ENCODE results near the gene LLGL2. TPM values are rescaled to one million over a fixed set of nuclear protein-coding genes. Genes with fewer than 3 reads are reported as not detected.
"Not testable (repeated sequence)": the region's sequence is repeated elsewhere in the genome, so short reads cannot be mapped to it uniquely, and the experiment has no call there.

The LLGL2 gene
- total RNA-seq, 2 donors from 2014 or later, result 113 to 251 TPM

DNA sequence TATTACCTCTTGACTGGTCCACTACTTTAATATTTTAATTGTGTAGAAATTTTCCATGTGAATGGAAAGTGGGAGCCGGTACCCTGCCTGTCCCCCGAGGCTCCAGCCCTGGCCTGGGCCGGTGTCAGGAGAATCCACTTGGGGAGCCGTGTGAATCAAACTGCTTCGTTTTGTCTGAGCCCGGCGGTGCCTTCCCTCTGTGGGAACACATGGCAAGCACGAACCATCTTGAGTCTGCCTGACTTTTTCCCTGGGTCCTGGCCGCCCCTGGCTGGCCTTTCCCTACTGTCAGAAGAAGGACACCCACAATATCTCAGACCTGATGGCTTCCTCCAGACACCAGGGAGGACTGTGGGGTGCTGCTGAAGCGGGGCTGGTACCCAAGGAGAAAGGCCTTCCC lies 49.7 kb downstream of the LLGL2 start:
- Histone ChIP-seq H3K4me1 (peaks cover 21% of the 10 kb centered on the region), H3K36me3 (replicated peaks in 1 of 2; ENCODE audit: insufficient read depth in 1 of 2, low read depth in 2 of 2) (peaks cover 14 to 15% of the 10 kb centered on the region in 2 donors), H3K9me3 (no peaks in the 10 kb centered on the region), H3K4me3 (no peak overlapping the region), H3K27ac (no peak overlapping the region), H3K27me3 (no peaks in the 10 kb centered on the region)
- intact Hi-C loops (cut with DNase I), result no loop called here
- DNase-seq (no peak), ATAC-seq (no peak)
- 79 to 92% methylated on average over 10 of the region's 10 CpGs for WGBS, 2 donors
- TF ChIP-seq, protein P1, sequence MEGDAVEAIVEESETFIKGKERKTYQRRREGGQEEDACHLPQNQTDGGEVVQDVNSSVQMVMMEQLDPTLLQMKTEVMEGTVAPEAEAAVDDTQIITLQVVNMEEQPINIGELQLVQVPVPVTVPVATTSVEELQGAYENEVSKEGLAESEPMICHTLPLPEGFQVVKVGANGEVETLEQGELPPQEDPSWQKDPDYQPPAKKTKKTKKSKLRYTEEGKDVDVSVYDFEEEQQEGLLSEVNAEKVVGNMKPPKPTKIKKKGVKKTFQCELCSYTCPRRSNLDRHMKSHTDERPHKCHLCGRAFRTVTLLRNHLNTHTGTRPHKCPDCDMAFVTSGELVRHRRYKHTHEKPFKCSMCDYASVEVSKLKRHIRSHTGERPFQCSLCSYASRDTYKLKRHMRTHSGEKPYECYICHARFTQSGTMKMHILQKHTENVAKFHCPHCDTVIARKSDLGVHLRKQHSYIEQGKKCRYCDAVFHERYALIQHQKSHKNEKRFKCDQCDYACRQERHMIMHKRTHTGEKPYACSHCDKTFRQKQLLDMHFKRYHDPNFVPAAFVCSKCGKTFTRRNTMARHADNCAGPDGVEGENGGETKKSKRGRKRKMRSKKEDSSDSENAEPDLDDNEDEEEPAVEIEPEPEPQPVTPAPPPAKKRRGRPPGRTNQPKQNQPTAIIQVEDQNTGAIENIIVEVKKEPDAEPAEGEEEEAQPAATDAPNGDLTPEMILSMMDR (IDR thresholded peaks at IDR 0.05), result no peak
- TF ChIP-seq POLR2A (IDR thresholded peaks at IDR 0.05), result no peak

DNA sequence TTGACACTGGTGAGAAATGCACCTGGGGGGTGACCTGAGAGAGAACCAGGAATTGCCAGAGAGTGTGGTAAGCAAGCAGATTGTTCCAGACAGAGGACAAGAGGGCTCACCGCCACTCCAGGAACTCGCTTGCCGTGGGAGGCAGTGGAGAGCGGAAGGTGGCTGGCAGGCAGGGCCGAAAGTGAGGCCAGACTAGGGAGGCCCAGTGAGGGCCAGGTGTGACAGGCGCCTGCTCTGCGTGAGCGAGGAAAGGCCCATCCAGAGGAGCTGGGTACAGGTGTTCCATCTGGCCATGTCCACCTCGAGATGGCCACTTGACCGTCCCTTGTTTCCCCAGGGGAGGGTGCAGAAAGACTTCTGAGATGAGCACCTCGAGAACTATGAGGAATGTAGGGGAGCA lies 50.2 kb downstream of the LLGL2 start:
- Histone ChIP-seq H3K27me3 (no peaks in the 10 kb centered on the region), H3K9me3 (no peaks in the 10 kb centered on the region)
- WGBS, 2 donors, result 92 to 93% methylated on average over 10 to 11 of the region's 11 CpGs

DNA sequence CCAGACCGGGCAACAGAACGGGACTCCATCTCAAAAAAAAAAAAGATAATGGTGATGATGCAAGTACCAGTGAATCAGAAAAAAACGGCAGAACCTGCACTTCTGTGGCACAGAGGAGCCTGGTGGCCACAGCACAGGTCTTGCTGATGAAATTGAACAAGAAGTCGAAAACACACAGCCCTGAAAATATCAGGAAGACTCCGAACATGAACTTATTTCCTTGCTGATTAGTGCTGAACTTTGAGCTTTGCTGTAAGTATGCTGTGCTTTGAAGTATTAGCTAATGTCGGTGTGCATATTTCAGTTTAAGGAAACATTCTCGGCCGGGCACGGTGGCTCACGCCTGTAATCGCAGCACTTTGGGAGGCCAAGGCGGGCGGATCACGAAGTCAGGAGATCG lies 51.2 kb downstream of the LLGL2 start:
- DNase-seq (no peak), ATAC-seq (no peak)
- WGBS, 2 donors, result 59 to 71% methylated on average over 12 to 15 of the region's 15 CpGs
- Histone ChIP-seq H3K36me3 (replicated peaks in 1 of 2; ENCODE audit: insufficient read depth in 1 of 2, low read depth in 2 of 2) (peaks cover 6% of the 10 kb centered on the region in 2 donors), H3K4me3 (no peak overlapping the region), H3K9me3 (no peaks in the 10 kb centered on the region), H3K27me3 (no peaks in the 10 kb centered on the region), H3K4me1 (peaks cover 21% of the 10 kb centered on the region), H3K27ac (peak overlapping the region in 1 of 4 donors; percentile 1)
- intact Hi-C loops (cut with DNase I), result no loop called here
- TF ChIP-seq POLR2A (IDR thresholded peaks at IDR 0.05), result no peak
- TF ChIP-seq, protein P1 (IDR thresholded peaks at IDR 0.05), result no peak

More for the DNA sequence above, 50.2 kb downstream of the LLGL2 start:
- Histone ChIP-seq H3K4me3 (no peak overlapping the region), H3K36me3 (replicated peaks in 1 of 2; ENCODE audit: insufficient read depth in 1 of 2, low read depth in 2 of 2) (peaks cover 9 to 10% of the 10 kb centered on the region in 2 donors), H3K4me1 (peaks cover 21% of the 10 kb centered on the region), H3K27ac (no peak overlapping the region)
- no peak for ATAC-seq
- intact Hi-C loops (cut with DNase I), result no loop called here
- DNase-seq, result no peak
- TF ChIP-seq, protein P1 (IDR thresholded peaks at IDR 0.05), result no peak
- TF ChIP-seq POLR2A (IDR thresholded peaks at IDR 0.05), result no peak

DNA sequence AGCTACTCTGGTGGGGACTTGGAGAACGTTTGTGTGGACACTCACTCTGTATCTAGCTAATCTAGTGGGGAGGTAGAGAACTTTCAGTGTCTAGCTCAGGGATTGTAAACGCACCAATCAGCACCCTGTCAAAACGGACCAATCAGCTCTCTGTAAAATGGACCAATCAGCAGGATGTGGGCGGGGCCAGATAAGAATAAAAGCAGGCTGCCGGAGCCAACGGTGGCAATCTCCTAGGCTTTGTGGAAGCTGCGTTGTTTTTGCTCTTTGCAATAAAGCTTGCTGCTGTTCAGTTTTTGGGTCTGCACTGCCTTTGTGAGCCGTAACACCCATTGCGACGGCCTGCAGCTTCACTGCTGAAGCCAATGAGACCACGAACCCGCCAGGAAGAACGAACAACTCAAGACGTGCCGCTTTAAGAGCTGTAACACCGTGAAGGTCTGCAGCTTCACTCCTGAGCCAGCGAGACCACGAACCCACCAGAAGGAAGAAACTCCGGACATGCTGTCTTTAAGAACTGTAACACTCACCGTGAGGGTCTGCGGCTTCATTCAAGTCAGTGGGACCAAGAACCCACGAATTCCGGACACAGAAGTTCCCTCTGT lies 55.7 kb downstream of the LLGL2 start:
- DNase-seq; H3K4me3 ChIP-seq; H3K9me3 ChIP-seq; H3K36me3 ChIP-seq (replicated peaks in 1 of 2; ENCODE audit: insufficient read depth in 1 of 2, low read depth in 2 of 2); intact Hi-C loops (cut with DNase I); ATAC-seq; H3K27ac ChIP-seq; H3K27me3 ChIP-seq: not testable (repeated sequence)
- 79 to 90% methylated on average over 17 to 23 of the region's 23 CpGs for WGBS, 2 donors
- H3K4me1 ChIP-seq, result peaks cover 21% of the 10 kb centered on the region

DNA sequence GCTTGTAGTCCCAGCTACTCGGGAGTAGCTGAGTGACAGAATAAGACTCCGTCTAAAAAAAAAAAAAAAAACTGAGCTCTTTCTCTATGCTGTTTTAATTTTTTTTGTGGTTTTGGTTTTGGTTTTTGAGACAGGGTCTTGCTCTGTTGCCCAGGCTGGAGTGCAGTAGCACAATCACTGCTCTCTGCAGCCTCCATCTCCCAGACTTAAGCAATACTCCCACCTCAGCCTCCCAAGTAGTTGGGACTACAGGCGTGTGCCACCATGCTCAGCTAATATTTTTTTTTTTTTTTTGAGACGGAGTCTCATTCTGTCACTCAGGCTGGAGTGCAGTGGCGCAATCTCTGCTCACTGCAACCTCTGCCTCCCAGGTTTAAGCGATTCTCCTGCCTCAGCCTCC lies 57.7 kb downstream of the LLGL2 start:
- 87 to 88% methylated on average over 6 of the region's 6 CpGs for WGBS, 2 donors
- H3K36me3 ChIP-seq (replicated peaks in 1 of 2; ENCODE audit: insufficient read depth in 1 of 2, low read depth in 2 of 2); ATAC-seq; H3K4me3 ChIP-seq; intact Hi-C loops (cut with DNase I); H3K9me3 ChIP-seq; H3K27me3 ChIP-seq; DNase-seq; H3K27ac ChIP-seq: not testable (repeated sequence)
- peaks cover 18% of the 10 kb centered on the region for H3K4me1 ChIP-seq

DNA sequence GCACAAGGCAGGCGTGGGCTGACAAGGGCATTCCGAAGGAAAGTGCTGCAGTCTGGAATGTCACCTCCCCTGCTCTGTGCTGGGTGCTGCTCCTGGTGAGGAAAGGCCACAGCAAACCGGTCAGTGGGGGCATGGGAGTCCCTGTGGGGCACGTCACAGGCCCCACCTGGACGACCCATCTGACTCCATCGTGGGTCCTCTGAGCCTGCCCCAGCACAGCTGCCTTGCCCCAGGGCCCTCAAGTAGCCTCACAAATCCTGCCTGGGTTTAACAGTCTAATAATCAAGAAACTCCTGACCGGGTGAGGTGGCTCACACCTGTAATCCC lies 59.3 kb downstream of the LLGL2 start:
- Histone ChIP-seq H3K27ac (no peak overlapping the region), H3K4me1 (peaks cover 21% of the 10 kb centered on the region), H3K4me3 (no peak overlapping the region), H3K27me3 (no peaks in the 10 kb centered on the region), H3K36me3 (replicated peaks in 1 of 2; ENCODE audit: insufficient read depth in 1 of 2, low read depth in 2 of 2) (no peaks in the 10 kb centered on the region), H3K9me3 (no peaks in the 10 kb centered on the region)
- whole genome bisulfite sequencing, 2 donors, result 83 to 85% methylated on average over 5 to 7 of the region's 7 CpGs
- TF ChIP-seq, protein P1 (IDR thresholded peaks at IDR 0.05), result no peak
- no peak for TF ChIP-seq POLR2A (IDR thresholded peaks at IDR 0.05)
- no peak for ATAC-seq
- no peak for DNase-seq
- intact Hi-C loops (cut with DNase I), result no loop called here
